SK-N-MC (cell line): ENCODE results near the gene INPP5J.

Experiments
- EZH2 ChIP-seq: fragments of 200-600 bp; sonication (generic); IDR thresholded peaks from one replicate; pipeline ENCODE4 v1.6.1; 2017; ENCODE audit warnings: antibody characterized with exemption
- POLR2AphosphoS5 ChIP-seq: IDR thresholded peaks from 2 replicates; pipeline ENCODE4 v1.6.1; 2012; ENCODE audit warnings: mild to moderate bottlenecking, low read depth, low read length, borderline replicate concordance

DNA sequence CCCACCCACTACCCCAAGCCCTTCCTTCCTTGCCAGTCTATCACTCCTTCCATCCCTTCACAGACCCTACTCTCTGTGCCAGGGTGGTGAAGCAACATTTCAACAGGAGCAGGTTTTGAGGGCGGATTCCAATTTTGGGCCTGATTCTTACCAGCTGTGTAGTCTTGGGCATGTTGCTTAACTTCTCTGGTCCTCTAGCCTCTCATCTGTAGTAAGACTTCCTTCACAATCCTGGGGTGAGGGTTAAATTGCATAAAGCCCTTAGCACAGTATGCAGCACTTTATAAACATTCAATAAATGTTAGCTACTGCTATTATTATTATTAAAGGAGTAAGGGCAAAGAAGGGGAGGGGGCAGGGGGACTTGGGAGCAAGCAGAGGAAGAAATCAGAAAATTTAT lies 32.2 kb downstream of the INPP5J start:
- TF ChIP-seq POLR2AphosphoS5, result no peak
- TF ChIP-seq EZH2, result no peak
